GM19351 (cell line): ENCODE data around the gene APOBEC3H.

Source experiments
- ATAC-seq: cut with Tn5 transposase; IDR thresholded peaks from one replicate; pipeline ENCODE4 v1.9.1; 2021; ENCODE audit warnings: mild to moderate bottlenecking, moderate library complexity; ENCODE audit not compliant: unreplicated experiment

The APOBEC3H gene

GRCh38 chr22:39152024-39152510 lies 55.0 kb downstream of the APOBEC3H start:
- ATAC-seq: no peak

- no peak for ATAC-seq
Measured at GRCh38 chr22:39152511-39153219, 55.6 kb downstream of the APOBEC3H start, which contains the start of gene CBX7. TSS of gene CBX7 (minus strand) at chr22:39152680. CDS start at chr22:39152444, 236 bp downstream.

DNA sequence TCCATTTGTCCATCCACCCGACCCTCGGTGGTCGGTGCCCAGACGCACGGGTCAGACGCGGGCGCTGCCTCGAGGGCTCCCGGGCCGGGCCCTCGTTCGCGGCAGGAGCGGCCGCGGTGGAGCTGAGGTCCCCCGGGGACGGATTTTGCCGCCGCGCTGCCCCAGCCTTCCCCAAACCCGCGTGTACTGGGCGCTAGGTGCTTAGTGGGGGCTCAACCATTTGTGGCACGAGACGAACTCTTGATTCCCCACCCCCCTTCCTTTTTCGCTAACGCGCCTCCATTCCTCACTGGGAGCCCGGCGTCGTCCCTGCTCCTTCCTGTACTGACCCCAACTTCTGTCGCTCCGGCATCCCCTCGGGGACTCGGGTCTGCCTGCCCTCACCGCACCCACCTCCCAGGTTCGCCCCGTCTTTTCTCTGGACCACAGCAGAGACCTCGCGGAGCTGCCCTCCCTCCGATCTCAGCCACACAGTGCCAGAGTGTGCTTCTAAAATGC lies 56.2 kb downstream of the APOBEC3H start:
- no peak for ATAC-seq
